Stimulated activated CD4-positive, alpha-beta T cell treated with anti-CD3 and anti-CD28 coated beads, Interleukin-1b, Interleukin-23, amount 100 ng/mL, for 4 hours (primary cell): ENCODE data around the gene MICU1.

Experiments
- DNase-seq, 2 donors: peaks; one replicate each; pipeline ENCODE4 v3.0.0-alpha.2; 2020; ENCODE audit warnings: low read depth in 2 of 2

MICU1 gene

DNA sequence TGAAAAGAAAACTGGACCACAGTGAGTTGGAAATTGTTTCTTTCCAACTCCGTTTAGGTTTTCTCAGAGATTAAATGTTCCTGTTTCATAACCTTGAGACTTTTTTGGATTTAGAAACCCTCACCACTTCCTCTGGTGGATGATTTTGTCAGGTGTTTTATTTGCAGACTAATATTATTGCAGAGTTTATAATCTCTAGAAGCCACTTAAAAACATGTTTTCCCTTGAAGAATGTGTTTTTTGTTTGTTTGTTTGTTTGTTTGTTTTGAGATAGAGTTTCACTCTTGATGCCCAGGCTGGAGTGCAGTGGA, 520 bp upstream of the MICU1 start:
- DNase-seq = no peak

DNA sequence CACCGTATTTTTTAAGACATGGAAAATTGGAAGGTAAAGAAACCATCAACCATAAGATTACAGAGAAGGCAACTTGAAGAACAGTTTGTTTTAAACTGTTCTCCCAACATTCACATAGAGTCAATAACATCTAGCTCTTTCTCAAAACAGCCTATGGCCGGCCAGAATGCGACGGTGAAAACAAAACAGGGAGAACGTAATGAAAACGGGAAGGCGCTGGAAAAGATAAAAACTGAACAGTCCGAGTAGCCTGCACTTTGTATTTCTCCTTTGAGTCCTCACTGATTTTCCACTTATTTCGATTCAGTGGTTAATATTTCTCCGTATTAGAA, 637 bp downstream of the MICU1 start:
- no peak for DNase-seq

DNA sequence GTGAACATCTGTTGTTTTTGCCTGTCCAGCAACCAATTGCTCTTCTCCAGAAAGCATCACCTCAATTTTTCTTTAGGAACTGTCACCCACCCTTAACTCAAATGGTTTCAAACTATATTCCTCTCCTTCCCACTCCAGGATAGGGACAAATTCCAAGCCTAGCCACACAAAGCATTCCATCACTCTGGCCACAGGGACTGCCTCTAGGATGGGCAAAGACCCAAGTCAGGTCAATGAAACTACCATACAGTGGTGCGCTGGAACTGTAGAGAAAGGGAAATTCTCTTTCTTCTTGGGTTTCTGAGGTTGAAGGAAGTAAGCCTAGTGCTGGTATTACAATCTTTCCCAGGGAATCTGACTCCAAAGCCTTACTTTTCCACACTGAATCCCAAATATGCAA, 3.6 kb downstream of the MICU1 start:
- no peak for DNase-seq

DNA sequence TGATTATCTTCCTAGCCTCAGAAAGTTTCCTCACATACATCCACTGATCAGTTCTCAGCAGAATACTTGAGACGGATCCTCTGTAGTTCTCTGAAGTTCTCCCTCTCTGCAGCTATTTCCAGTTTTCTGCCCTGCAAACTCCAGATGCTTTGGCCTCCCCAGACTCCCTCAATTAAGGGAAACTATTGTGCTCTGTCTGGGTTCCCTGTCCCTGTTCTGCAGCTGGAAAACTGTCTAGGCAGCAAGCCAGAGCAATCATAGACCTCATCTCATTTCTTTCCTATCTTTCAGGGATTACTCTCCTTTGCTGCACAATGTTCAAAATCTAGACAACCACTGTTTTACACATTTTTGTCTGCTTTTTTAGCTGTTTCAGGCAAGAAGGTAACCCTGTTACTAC, 9.2 kb downstream of the MICU1 start:
- no peak for DNase-seq

DNA sequence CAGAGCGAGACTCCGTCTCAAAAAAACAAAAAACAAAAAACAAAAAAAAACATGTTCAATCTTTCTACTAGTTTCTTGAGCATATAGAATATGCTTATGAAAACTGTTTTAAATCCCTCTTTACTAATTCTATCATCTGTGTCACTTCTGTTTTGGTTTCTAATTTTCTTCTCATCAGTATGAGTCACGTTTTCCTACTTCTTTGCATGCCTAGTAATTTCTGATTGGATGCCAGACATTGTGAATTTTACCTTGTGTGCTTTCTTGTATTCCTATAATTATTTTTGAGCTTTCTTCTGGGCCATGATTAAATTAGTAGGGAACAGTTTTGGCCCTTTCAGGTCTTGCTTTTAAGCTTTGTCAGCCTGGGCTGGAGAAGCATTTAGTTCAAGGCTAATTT, 9.9 kb downstream of the MICU1 start:
- DNase-seq = no peak

DNA sequence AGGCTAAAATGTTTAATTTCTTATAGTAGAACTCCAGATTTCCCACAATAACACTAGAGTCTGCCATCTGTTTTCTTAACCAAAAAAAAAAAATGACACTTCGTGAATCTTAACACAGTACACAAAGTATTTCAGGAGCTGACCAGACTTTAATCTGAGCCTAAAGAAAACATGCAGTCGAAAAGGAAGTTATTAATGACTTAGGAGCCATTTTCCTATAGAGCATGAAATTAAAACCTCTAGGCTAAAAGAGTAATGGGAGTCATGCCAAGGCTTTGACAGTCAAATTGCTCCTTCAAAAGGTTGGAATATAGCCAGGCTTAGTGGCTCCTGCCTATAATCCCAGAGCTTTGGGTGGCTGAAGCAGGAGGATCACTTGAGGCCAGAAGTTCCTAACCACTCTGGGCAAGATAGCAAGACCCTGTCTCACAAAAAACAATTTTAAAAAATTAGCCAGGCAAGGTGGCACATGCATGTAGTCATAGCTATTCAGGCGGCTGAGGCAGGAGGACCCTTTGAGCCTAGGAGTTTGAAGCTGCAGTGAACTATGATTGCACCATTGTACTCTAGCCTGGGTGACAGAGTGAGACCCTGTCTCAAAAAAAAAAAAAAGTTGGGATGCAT, 13.6 kb downstream of the MICU1 start:
- DNase-seq = no peak

DNA sequence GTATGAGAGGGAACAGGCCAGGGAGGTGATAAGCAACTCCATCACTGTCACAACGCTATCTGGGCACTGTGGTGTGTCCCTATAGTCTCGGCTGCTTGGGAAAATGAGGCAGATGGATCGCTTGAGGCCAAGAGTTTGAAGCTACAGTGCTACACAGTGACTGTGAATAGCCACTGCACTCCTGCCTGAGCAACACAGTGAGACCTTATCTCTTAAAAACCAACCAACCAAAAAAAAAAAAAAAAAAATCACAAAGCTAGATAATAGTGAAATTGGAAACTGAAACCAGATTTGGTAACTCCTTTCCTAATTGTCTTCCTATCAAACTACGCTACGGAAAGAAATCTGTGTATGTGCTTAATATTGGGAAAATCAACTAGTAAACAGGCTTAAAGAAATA, 14.1 kb downstream of the MICU1 start:
- no peak for DNase-seq

DNA sequence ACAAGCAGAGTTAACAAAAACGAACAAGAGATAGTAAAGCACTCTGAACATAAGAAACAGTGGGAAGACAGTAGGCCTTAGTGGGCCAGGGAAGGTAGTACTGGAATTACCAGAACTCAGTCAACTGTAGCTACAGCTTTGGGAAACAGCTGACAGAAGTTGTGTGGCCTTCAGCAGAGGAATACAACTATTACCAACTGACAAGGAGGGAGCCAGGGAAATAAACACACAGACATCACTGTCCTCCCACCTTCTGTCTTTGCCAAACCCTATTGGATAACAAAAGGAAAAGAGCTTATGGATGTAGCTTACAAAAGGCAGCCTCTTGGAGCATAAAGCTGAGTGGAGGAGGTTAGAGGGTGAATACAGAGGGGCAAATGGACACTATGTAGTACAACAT, 15.4 kb downstream of the MICU1 start:
- DNase-seq = no peak

DNA sequence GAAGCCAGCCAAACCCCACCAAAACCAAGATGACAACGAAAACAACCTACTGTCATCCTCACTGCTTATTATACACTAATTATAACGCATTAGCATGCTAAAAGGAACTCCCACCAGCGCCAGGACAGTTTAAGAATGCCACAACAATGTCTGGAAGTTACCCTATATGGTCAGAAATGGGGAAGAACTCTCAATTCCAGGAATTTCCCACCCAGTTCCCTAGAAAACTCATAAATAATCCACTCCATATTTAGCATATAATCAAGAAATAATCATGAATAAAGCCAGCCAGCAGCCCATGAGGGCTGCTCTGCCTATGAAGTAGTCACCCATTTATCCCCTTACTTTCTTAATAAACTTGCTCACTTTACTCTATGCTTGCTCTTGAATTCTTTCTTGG, 20.8 kb downstream of the MICU1 start:
- DNase-seq = no peak

DNA sequence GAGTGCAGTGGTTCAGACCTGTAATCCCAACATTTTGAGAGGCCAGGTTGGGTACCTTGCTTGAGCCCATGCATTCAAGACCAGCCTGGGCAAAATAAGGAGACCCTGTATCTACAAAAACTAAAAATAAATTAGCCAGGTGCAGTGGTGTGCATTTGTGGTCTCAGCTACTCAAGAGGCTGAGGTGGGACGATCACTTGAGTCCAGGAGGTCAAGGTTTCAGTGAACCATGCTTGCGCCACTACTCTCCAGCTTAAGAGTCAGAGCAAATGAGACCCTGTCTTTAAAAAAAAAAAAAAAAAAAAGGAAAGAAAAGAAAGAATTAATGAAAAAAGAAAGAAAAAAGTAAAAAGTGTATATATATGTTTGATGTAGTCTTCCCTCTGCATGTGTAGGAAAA, 24.7 kb downstream of the MICU1 start:
- DNase-seq = no peak

DNA sequence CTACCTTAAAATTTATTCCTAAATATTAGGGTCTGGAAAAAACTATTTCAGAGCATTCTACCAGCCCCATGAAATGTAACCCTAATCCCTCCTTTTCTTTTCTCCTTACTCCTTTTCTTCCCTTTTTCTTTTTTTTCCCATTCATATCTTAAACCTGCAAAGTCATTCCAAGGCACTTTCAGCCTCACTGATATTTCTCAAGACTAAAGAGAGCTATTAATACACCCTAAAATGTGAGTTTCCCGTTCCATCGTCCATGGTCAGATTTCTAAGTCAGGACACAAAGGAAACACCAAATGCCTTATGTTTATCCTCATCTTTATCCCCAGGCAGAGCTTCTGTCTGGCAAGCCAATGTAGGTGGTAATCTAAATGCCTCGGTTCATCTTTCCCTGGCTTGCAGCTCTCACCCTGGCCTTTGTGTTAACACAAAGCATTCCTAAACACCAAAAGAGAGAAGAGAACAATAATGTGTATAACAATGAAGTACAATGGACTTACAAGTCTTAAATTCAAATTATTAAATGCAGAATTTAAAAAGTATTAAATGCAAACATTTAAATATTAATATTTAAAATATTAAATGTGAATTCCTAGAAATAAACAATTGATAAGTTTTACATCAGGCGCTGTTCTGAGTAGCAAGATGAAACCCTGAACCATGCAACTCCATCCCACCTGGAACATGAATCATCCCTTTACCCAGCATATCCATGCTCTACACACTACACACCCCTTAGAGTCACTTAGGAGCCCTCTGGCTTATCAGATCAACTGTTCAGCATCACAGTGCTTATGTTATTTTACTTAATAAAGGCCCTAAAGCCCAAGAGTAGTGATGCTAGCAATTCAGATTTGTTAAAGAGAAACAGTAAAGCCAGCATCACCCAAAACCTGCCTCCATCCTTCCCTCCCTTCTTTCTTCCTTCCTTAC, 26.8 kb downstream of the MICU1 start:
- no peak for DNase-seq

DNA sequence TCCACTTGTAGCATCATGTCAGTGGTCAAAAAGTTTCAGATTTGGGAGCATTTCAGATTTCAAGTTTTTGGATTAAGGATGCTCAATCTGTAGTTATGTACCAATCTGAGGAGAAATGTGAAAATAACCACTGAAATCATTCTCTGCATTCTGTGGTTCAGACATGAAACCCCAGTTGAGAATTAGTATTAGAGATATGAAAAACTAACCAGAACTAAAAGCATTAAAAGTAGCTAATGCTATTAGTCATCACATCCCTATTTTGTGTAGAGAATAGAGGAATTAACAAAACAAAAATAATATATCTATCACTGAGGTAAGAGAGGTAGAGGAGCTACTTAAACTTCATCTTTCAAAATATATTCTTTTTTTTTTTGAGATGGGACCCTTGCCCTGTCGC, 28.0 kb downstream of the MICU1 start:
- DNase-seq = no peak

DNA sequence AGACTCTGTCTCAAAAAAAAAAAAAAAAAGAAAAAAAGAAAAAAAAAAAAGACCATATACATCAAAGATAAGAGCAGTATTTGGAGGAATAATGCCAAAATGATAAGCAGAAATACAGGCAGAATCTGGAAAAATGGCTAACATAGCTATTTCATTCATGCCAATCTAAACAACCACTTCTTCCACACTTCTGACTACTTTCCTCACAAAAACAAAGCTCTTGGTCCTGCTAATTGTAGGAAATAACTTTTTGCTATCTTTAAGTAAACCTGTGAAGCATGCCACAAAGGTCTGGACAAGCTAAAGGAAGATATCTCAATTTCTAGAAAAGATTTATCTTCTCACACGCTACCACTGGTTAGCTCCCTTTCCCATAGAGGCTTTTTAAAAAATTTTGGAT, 30.4 kb downstream of the MICU1 start:
- no peak for DNase-seq

DNA sequence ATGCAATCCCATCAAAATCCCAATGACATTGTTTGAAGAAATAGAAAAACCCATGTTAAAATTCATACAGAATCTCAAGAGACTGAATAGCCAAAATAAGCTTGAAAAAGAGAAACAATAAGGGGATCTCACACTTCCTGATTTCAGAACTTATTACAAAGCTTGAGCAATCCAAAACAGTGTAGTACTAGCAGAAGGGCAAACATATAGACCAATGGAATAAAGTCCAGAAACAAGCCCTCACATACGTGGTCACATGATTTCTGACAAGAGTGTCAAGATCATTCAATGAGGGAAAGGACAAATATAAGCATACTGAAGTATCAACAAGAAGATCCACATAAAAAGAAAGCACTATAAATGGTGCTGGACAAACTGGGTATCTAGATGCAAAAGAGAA, 31.9 kb downstream of the MICU1 start:
- DNase-seq = no peak

DNA sequence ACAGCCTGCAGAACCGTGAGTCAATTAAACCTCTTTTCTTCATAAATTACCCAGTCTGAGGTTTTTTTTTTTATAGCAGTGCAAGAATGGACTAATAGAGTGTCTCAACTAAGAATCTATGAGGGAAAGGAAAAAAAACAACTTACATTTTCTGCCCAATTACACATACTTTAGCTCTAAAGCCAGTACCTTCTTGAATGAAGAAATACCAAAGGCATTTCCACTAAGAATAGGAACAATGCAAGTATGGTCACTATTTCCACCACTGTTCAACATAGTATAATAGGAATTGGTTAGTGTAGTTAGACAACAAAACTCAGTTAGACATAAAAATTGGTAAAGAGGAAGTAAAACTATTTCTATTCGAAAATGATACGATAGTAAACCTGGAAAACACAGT, 37.6 kb downstream of the MICU1 start:
- DNase-seq = no peak

DNA sequence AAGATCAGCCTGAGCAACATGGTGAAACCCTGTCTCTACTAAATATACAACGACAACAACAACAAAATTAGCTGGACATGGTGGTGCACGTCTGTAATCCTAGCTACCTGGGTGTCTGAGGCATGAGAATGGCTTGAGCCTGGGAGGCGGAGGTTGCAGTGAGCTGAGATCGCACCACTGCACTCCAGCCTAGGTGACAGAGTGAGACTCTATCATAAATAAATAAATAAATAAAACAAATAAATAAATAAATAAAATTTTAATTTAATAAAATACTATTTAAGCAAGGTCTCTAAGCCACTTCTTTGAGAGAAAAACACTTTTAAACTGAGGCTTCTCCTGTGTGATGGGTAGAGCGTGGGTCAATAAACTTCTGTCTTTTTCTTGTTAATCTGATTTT, 38.3 kb downstream of the MICU1 start:
- DNase-seq = no peak

DNA sequence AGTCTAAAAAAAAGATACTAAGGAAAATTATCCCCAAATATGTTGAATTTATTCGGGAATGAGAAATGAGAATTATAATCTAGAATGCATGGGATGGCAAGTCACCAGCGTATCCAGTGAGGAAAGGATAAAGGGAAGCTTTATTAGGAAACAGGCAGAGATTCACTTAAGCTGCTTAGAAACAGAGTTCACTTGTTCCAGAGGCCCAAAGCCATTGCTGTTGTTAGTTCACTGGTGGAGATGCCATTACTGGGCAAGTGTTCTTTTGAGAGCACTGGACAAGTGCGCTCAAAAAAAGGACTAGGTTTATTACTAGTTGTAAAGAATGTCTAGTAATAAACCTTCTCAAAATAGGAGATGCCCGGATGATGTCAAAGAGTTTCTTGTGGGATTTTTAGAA, 51.2 kb downstream of the MICU1 start:
- no peak for DNase-seq

DNA sequence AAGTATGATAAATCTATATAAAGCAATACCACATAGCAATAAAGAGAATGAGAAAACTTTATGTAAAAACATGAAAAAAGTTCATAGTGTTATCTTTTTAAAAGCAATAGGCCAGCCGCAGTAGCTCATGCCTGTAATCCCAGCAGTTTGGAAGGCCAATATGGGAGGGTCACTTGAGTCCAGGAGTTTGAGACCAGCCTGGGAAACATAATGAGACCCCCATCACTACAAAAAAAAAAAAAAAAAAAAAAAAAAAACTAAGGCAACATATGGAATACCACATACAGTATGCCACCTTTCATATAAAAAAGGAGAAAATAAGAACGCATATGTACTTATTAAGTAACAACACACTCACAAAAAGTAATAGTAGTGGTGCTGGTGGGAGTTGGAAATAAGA, 52.8 kb downstream of the MICU1 start:
- DNase-seq = no peak

DNA sequence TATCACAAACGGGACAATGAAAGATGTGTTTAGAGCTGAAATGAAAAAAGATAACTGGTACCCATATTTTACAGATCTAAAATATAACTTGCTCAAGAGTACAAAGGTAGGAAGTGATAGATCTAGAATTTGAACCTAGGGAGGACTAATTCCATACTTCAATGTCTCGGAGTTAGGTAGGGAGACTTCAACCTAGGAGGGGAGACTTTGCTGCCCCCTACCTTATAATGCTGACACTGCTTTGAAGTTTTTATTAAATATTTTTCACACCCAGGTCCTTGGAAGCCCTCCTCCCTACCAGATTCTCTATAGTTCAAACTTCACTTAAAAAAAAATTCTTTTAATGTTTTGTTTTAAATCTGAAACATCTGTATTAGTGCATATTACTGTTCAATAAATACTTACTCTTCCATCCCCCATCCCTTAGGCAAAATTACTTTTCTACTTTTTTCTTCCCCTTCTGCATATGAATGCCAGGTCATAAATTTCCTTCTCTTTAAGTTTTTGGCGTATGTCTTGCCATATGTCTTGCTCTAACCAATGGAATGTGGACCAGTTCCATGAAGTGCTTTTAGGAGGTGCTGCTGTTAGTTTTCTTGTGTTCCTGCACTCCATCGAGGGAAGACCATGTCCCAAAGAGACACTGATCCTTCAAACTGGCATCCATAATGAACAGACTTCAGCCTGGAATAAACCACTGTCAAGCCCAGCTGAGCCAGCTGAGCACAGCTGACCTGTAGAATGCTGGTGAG, 57.8 kb downstream of the MICU1 start:
- no peak for DNase-seq

DNA sequence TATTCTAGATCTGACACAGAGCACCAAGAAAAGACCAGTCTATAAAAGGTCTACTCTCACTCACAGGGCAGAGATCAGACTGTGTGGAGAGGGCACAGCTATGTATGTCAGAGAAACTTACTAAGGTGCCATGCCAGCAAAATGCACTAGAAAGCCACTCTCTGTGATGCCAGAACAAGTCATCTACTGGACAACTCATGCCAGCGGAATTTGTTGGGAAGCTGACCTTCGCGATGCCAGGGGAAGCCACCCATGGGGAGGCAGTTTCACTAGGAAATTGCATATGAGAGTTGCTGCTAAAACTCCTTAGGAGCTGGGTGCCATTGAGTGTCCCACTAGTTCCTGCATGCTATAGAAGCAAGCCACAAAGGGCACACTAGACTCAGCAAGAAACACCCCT, 58.5 kb downstream of the MICU1 start:
- DNase-seq = no peak

DNA sequence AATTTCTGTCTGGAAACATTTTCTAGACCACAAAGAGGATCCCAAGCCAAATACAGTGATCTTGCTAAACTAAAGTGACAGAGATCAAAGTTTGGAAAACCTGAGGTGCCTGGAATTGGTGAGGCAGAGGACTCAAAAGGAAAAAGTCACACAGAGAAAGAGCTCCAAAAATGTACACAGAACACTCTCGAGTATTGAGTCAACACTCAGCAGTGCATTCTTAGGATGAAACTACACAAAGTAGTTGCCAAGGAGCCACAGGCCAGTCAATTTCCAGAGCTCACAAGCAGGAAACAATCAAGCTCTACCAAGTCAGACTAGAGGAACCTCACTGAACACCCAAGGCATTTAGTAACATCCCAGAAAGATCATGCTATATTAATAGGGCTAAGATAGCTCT, 61.3 kb downstream of the MICU1 start:
- no peak for DNase-seq

DNA sequence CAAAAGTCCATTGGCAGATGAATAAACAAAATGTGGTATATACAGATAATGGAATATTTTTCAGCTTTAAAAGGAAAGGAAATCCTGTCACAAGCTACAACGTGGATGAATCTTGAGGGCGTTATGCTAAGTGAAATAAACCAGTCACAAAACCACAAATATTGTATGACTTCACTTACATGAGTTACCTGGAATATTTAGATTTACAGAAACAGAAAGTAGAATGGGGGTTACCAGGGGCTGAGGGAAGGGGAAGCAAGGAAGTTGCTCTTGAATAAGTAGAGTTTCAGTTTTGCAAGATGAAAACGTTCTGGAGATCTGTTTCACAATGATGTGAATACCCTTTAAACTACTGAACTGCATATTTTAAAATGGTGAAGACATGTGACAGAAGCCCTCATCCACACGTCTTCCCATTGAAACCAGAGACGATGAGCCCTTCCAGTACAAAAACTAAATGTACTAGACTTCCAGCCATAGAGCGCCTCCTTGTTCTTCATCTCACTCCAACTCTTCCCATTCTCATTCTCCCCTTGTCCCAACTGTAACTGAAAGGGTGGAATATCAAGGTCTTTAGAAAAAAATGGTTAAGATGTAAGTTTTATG, 62.4 kb downstream of the MICU1 start:
- DNase-seq = no peak

DNA sequence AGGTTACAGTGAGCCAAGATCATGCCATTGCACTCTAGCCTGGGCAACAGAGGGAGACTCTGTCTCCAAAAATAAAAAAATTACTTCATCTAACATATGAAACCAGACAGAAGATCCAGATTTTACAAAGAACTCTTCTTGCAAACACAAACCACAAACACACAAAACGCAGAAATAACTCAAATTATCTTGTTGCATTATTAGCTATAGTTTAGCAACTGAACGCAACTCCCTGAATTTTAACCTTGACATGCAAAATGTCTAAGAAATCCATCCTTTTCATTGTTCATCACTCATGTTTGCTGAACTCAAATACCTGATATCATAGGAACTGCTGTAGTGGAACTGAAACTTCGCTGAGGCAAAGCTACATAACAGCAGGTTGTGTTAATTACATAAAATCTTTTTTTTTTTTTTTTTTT, 64.1 kb downstream of the MICU1 start:
- DNase-seq = no peak
